H1 (cell line): ENCODE results near the gene PITPNC1. TPM values are rescaled to one million over a fixed set of nuclear protein-coding genes. Genes with fewer than 3 reads are reported as not detected.

Experiments
- CHD1 ChIP-seq: IDR thresholded peaks from 2 replicates; pipeline ENCODE4 v1.6.1; 2012; ENCODE audit warnings: low read depth, low read length, improper control_type of control experiment
- CHD2 ChIP-seq: IDR thresholded peaks from 2 replicates; pipeline ENCODE4 v1.6.1; 2012; ENCODE audit warnings: low read length, improper control_type of control experiment
- MAFK ChIP-seq: IDR thresholded peaks from 2 replicates; pipeline ENCODE4 v1.6.1; 2012; ENCODE audit warnings: low read depth, mild to moderate bottlenecking, improper control_type of control experiment, low read length
- NRF1 ChIP-seq: IDR thresholded peaks from 2 replicates; pipeline ENCODE4 v1.6.1; 2011; ENCODE audit warnings: mild to moderate bottlenecking, low read depth, low read length, improper control_type of control experiment
- SIRT6 ChIP-seq: IDR thresholded peaks from one replicate; pipeline ENCODE4 v1.7.1; 2012; ENCODE audit warnings: low read length, inconsistent platforms
- polyA plus RNA-seq, 7 experiments: library from polyadenylated mRNA; depleted of rRNA in 3 of 7; stranded (reverse) in 5 of 7; unstranded in 2 of 7; fragments of >200 nt in 5 of 7; fragments of 200-250 nt in 2 of 7; gene quantifications; 1 replicate in 5 of 7; 2 replicates in 1 of 7; 4 replicates in 1 of 7; pipeline versions ENCODE4 v1.2.1 to v1.2.3, GENCODE V29; 2011 to 2013; ENCODE audit warnings: missing spikeins in 2 of 7, mixed read lengths in 2 of 7
- total RNA-seq: library from RNA; stranded (reverse); fragmentation: NEBNext Ultra II Directional; extraction: Animal tissue kit (Norgen Biotek cat#: 25700); gene quantifications from 2 replicates; pipeline ENCODE4 v1.2.1, GENCODE V29; 2021
- TF ChIP-seq, protein P1 (sequence below): IDR thresholded peaks from 2 replicates; pipeline ENCODE4 v1.6.1; 2011; ENCODE audit warnings: low read length, improper control_type of control experiment

PITPNC1 gene
- total and polyA plus RNA-seq, 2 of the 8 experiments (the other 6 are each of a cell fraction or from before 2014, with no cell fraction given), result 17.6 to 54.7 TPM

- TF ChIP-seq, protein P1, sequence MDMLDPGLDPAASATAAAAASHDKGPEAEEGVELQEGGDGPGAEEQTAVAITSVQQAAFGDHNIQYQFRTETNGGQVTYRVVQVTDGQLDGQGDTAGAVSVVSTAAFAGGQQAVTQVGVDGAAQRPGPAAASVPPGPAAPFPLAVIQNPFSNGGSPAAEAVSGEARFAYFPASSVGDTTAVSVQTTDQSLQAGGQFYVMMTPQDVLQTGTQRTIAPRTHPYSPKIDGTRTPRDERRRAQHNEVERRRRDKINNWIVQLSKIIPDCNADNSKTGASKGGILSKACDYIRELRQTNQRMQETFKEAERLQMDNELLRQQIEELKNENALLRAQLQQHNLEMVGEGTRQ, result no peak
- TF ChIP-seq CHD1 (no peak), MAFK (no peak), SIRT6 (no peak), NRF1 (no peak), CHD2 (no peak)
- TF ChIP-seq, all 59 proteins: peak for 0
These were observed 178.8 kb downstream of the PITPNC1 start (continued) for GRCh38 chr17:67555855-67556254.
